Keratinocyte (primary cell): ENCODE data around the gene PP2D1. TPM values are rescaled to one million over a fixed set of nuclear protein-coding genes. Genes with fewer than 3 reads are reported as not detected.

ENCODE experiments used
- DNase-seq: peaks from one replicate; pipeline ENCODE4 v3.0.0-alpha.2; 2011; ENCODE audit warnings: low read depth, missing footprints, low spot score
- FAIRE-seq: peaks from 2 replicates; lab custom pipeline; 2011; peaks lifted over from hg19 to GRCh38; lab: Jason Lieb, UNC
- H2AFZ ChIP-seq: 2 replicates; pipeline ENCODE4 v1.6.0; 2012; ENCODE audit warnings: low read length, control low read depth, inconsistent platforms; ENCODE audit not compliant: control insufficient read depth
- H3K27ac ChIP-seq: 2 replicates; pipeline ENCODE4 v1.5.1; 2011; ENCODE audit warnings: low read length; ENCODE audit not compliant: control insufficient read depth, insufficient read depth
- H3K27me3 ChIP-seq: 3 replicates; pipeline ENCODE4 v1.6.0; 2011; ENCODE audit warnings: low read length; ENCODE audit not compliant: control insufficient read depth, insufficient read depth; ENCODE audit errors: extremely low read depth
- H3K36me3 ChIP-seq, 2 experiments: 2 replicates in 1 of 2; 3 replicates in 1 of 2; pipeline ENCODE4 v1.5.1; 2011; ENCODE audit warnings: low read length in 2 of 2, mild to moderate bottlenecking in 1 of 2; ENCODE audit not compliant: control insufficient read depth in 2 of 2, insufficient read depth in 2 of 2; ENCODE audit errors: extremely low read depth in 1 of 2
- H3K4me1 ChIP-seq: 3 replicates; pipeline ENCODE4 v1.5.1; 2011; ENCODE audit warnings: low read length; ENCODE audit not compliant: control insufficient read depth, insufficient read depth; ENCODE audit errors: extremely low read depth
- H3K4me2 ChIP-seq: 3 replicates; pipeline ENCODE4 v1.6.0; 2011; ENCODE audit warnings: low read depth, low read length; ENCODE audit not compliant: control insufficient read depth, insufficient read depth; ENCODE audit errors: extremely low read depth
- H3K4me3 ChIP-seq, 3 experiments: fragments of 200-600 bp in 1 of 3; sonication (generic) in 1 of 3; 2 replicates in 2 of 3; 3 replicates in 1 of 3; pipeline ENCODE4 v1.5.1; 2011 to 2016; ENCODE audit warnings: low read length in 3 of 3, mild to moderate bottlenecking in 3 of 3, control low read depth in 2 of 3, inconsistent platforms in 1 of 3, low read depth in 1 of 3, mixed read lengths in 1 of 3, mixed run types in 1 of 3, moderate library complexity in 1 of 3; ENCODE audit not compliant: control insufficient read depth in 2 of 3, insufficient read depth in 2 of 3; ENCODE audit errors: extremely low read depth in 1 of 3
- H3K79me2 ChIP-seq: 2 replicates; pipeline ENCODE4 v1.6.0; 2012; ENCODE audit warnings: low read length; ENCODE audit not compliant: control insufficient read depth, insufficient read depth
- H3K9ac ChIP-seq: 3 replicates; pipeline ENCODE4 v1.6.0; 2011; ENCODE audit warnings: low read length; ENCODE audit not compliant: control insufficient read depth, insufficient read depth; ENCODE audit errors: extremely low read depth
- H3K9me1 ChIP-seq: 3 replicates; pipeline ENCODE4 v1.6.0; 2011; ENCODE audit warnings: low read length; ENCODE audit not compliant: control insufficient read depth, insufficient read depth; ENCODE audit errors: extremely low read depth
- H3K9me3 ChIP-seq: 2 replicates; pipeline ENCODE4 v1.5.1; 2012; ENCODE audit warnings: low read depth, low read length; ENCODE audit not compliant: control insufficient read depth
- H4K20me1 ChIP-seq: 3 replicates; pipeline ENCODE4 v1.6.0; 2011; ENCODE audit warnings: low read length; ENCODE audit not compliant: control insufficient read depth, insufficient read depth; ENCODE audit errors: extremely low read depth
- EZH2 ChIP-seq: IDR thresholded peaks from one replicate; pipeline ENCODE4 v1.6.1; 2012; ENCODE audit warnings: inconsistent platforms, mild to moderate bottlenecking, low read length, moderate library complexity
- dilution Hi-C: fragments of 300-500 bp; cut with MboI; formaldehyde crosslinking; loops from one replicate; pipeline ENCODE4 v1.7.0; 2020; ENCODE audit warnings: low sequenced_read_pairs; ENCODE audit not compliant: extremely low pct_ligation_motif_present
- polyA plus RNA-seq, 5 experiments: library from polyadenylated mRNA; depleted of rRNA in 3 of 5; stranded (reverse) in 3 of 5; stranded (forward) in 1 of 5; unstranded in 1 of 5; fragments of >200 nt; gene quantifications; 1 replicate in 1 of 5; 2 replicates in 3 of 5; 3 replicates in 1 of 5; pipeline versions ENCODE4 v1.2.1 to v1.2.3, GENCODE V29; 2011 to 2012; ENCODE audit warnings: missing spikeins in 2 of 5, low read depth in 1 of 5, low replicate concordance in 1 of 5
- TF ChIP-seq, protein P1 (sequence below), 3 experiments: IDR thresholded peaks in 1 of 3; conservative IDR thresholded peaks in 1 of 3; optimal IDR thresholded peaks in 1 of 3; 2 replicates in 2 of 3; 3 replicates in 1 of 3; pipeline versions ENCODE3 to v1.5.1; 2011; ENCODE audit warnings: low read length in 3 of 3, mild to moderate bottlenecking in 3 of 3, moderate library complexity in 2 of 3, control low read depth in 1 of 3, inconsistent platforms in 1 of 3; ENCODE audit not compliant: insufficient read depth in 2 of 3; ENCODE audit errors: extremely low read depth in 1 of 3

Gene PP2D1
- polyA plus RNA-seq, 1 donor (not counting 4 experiments of a cell fraction or from before 2014, with no cell fraction given): not detected

DNA sequence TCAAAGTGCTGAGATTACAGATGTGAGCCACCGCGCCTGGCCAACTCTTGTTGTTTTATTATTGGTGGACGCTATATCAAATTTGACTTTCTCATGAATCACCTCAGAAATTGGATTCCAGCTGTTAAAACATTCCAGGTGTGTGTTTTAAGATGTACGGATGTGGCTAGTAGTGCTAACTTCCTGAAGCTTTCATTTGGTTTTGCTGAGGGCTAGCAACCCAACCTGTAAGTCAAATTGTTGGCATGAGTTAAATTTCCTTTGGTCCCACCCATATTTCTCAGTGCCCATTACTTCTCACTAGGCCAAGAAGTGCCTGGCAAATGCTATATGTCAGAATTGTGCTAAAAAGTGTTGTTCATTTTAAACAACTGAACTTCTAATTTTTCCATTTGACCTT, 15.1 kb upstream of the PP2D1 start:
- no peak overlapping the region for H3K9ac ChIP-seq
- H3K36me3 ChIP-seq: no peaks in the 10 kb centered on the region
- no peaks in the 10 kb centered on the region for H3K9me3 ChIP-seq
- no peak overlapping the region for H2AFZ ChIP-seq
- no peaks in the 10 kb centered on the region for H4K20me1 ChIP-seq
- DNase-seq: no peak
- H3K4me1 ChIP-seq: no peaks in the 10 kb centered on the region
- no peaks in the 10 kb centered on the region for H3K9me1 ChIP-seq
- H3K27me3 ChIP-seq: no peaks in the 10 kb centered on the region
- FAIRE-seq: no peak
- dilution Hi-C loops: no loop called here
- no peak overlapping the region for H3K27ac ChIP-seq
- H3K4me2 ChIP-seq: no peak overlapping the region
- no peaks in the 10 kb centered on the region for H3K79me2 ChIP-seq
- TF ChIP-seq EZH2: no peak
- TF ChIP-seq, protein P1, sequence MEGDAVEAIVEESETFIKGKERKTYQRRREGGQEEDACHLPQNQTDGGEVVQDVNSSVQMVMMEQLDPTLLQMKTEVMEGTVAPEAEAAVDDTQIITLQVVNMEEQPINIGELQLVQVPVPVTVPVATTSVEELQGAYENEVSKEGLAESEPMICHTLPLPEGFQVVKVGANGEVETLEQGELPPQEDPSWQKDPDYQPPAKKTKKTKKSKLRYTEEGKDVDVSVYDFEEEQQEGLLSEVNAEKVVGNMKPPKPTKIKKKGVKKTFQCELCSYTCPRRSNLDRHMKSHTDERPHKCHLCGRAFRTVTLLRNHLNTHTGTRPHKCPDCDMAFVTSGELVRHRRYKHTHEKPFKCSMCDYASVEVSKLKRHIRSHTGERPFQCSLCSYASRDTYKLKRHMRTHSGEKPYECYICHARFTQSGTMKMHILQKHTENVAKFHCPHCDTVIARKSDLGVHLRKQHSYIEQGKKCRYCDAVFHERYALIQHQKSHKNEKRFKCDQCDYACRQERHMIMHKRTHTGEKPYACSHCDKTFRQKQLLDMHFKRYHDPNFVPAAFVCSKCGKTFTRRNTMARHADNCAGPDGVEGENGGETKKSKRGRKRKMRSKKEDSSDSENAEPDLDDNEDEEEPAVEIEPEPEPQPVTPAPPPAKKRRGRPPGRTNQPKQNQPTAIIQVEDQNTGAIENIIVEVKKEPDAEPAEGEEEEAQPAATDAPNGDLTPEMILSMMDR (optimal IDR thresholded peaks at IDR 0.05 in 1 of 3, IDR thresholded peaks at IDR 0.05 in 1 of 3, conservative IDR thresholded peaks at IDR 0.05 in 1 of 3; ENCODE audit: extremely low read depth in 1 of 3, insufficient read depth in 2 of 3, low read length in 3 of 3): no peak
- H3K4me3 ChIP-seq: no peak overlapping the region

DNA sequence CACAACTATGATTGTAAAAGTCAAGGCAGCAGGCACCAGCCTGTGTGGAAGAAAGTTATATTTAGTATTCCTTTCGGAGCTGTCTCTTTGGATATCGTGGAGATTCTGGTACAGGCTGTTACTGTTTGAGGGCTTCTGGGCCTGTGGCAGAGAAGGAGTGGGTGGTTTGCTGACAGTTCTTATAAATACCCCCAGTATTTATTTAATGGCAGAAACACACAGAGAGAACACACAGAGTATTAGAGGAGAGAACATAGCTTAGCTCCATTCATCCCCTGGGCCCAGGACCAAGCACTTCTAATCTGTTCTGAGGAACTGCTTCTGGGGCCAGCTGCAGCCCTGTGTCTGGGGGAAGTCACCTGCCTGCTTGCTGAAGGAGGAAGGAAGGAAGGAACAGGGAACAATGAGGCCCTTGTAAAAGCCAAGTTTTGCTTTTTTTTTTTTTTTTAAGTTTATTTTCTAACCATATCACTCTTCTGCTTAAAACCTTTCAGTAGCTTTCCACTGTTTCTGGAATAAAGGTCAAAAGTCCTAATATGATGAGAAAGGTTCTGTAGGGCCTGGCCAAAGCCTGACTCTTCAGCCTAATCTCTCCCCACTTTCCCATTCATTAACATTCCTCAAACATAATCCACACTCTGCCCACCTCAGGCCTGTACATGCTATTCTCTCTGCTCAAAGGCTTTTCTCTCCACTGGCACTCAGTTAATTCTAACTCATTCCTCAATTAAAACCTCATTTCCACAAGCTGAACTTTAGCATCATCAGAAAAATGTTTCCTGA, 11.8 kb upstream of the PP2D1 start:
- Histone ChIP-seq H2AFZ (no peak overlapping the region), H3K9ac (no peak overlapping the region), H3K4me2 (no peak overlapping the region), H3K79me2 (no peaks in the 10 kb centered on the region), H3K27me3 (no peaks in the 10 kb centered on the region), H4K20me1 (no peaks in the 10 kb centered on the region), H3K36me3 (no peaks in the 10 kb centered on the region), H3K9me1 (no peaks in the 10 kb centered on the region), H3K4me1 (no peaks in the 10 kb centered on the region), H3K4me3 (no peak overlapping the region), H3K9me3 (no peaks in the 10 kb centered on the region), H3K27ac (no peak overlapping the region)
- TF ChIP-seq, protein P1 (optimal IDR thresholded peaks at IDR 0.05 in 1 of 3, IDR thresholded peaks at IDR 0.05 in 1 of 3, conservative IDR thresholded peaks at IDR 0.05 in 1 of 3; ENCODE audit: extremely low read depth in 1 of 3, insufficient read depth in 2 of 3, low read length in 3 of 3): no peak
- TF ChIP-seq EZH2: no peak
- DNase-seq: no peak
- FAIRE-seq: no peak
- dilution Hi-C loops: no loop called here
